HepG2 (cell line): Measurements from ENCODE around the gene P2RX7.

Experiments used
- TF ChIP-seq, protein P1 (sequence below): fragments of 450-650 bp; IDR thresholded peaks from 2 replicates; pipeline ENCODE4 v1.6.1; 2017; ENCODE audit warnings: mild to moderate bottlenecking
- TF ChIP-seq, protein P2 (sequence below): sonication (generic); formaldehyde crosslinking; IDR thresholded peaks from 2 replicates; pipeline ENCODE4 v1.5.1; 2020; ENCODE audit warnings: mild to moderate bottlenecking, missing genetic modification reagents, borderline replicate concordance

- TF ChIP-seq, protein P1, sequence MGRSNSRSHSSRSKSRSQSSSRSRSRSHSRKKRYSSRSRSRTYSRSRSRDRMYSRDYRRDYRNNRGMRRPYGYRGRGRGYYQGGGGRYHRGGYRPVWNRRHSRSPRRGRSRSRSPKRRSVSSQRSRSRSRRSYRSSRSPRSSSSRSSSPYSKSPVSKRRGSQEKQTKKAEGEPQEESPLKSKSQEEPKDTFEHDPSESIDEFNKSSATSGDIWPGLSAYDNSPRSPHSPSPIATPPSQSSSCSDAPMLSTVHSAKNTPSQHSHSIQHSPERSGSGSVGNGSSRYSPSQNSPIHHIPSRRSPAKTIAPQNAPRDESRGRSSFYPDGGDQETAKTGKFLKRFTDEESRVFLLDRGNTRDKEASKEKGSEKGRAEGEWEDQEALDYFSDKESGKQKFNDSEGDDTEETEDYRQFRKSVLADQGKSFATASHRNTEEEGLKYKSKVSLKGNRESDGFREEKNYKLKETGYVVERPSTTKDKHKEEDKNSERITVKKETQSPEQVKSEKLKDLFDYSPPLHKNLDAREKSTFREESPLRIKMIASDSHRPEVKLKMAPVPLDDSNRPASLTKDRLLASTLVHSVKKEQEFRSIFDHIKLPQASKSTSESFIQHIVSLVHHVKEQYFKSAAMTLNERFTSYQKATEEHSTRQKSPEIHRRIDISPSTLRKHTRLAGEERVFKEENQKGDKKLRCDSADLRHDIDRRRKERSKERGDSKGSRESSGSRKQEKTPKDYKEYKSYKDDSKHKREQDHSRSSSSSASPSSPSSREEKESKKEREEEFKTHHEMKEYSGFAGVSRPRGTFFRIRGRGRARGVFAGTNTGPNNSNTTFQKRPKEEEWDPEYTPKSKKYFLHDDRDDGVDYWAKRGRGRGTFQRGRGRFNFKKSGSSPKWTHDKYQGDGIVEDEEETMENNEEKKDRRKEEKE: no peak
- TF ChIP-seq, protein P2, sequence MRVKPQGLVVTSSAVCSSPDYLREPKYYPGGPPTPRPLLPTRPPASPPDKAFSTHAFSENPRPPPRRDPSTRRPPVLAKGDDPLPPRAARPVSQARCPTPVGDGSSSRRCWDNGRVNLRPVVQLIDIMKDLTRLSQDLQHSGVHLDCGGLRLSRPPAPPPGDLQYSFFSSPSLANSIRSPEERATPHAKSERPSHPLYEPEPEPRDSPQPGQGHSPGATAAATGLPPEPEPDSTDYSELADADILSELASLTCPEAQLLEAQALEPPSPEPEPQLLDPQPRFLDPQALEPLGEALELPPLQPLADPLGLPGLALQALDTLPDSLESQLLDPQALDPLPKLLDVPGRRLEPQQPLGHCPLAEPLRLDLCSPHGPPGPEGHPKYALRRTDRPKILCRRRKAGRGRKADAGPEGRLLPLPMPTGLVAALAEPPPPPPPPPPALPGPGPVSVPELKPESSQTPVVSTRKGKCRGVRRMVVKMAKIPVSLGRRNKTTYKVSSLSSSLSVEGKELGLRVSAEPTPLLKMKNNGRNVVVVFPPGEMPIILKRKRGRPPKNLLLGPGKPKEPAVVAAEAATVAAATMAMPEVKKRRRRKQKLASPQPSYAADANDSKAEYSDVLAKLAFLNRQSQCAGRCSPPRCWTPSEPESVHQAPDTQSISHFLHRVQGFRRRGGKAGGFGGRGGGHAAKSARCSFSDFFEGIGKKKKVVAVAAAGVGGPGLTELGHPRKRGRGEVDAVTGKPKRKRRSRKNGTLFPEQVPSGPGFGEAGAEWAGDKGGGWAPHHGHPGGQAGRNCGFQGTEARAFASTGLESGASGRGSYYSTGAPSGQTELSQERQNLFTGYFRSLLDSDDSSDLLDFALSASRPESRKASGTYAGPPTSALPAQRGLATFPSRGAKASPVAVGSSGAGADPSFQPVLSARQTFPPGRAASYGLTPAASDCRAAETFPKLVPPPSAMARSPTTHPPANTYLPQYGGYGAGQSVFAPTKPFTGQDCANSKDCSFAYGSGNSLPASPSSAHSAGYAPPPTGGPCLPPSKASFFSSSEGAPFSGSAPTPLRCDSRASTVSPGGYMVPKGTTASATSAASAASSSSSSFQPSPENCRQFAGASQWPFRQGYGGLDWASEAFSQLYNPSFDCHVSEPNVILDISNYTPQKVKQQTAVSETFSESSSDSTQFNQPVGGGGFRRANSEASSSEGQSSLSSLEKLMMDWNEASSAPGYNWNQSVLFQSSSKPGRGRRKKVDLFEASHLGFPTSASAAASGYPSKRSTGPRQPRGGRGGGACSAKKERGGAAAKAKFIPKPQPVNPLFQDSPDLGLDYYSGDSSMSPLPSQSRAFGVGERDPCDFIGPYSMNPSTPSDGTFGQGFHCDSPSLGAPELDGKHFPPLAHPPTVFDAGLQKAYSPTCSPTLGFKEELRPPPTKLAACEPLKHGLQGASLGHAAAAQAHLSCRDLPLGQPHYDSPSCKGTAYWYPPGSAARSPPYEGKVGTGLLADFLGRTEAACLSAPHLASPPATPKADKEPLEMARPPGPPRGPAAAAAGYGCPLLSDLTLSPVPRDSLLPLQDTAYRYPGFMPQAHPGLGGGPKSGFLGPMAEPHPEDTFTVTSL (CRISPR knock-in tag): no peak
These were observed at the start of gene P2RX7 for GRCh38 chr12:121132601-121133481.
